Suppressor macrophage treated with lipopolysaccharide for 4 hours (primary cell): ENCODE data around the gene ATXN7L3.
A peak's percentile ranks its signal among the peaks of the same experiment; 100 is the strongest.
"Not testable (repeated sequence)": the region's sequence is repeated elsewhere in the genome, so short reads cannot be mapped to it uniquely, and the experiment has no call there.

Experiments
- DNase-seq: peaks from one replicate; pipeline ENCODE4 v3.0.0-alpha.2; 2020

The ATXN7L3 gene

DNA sequence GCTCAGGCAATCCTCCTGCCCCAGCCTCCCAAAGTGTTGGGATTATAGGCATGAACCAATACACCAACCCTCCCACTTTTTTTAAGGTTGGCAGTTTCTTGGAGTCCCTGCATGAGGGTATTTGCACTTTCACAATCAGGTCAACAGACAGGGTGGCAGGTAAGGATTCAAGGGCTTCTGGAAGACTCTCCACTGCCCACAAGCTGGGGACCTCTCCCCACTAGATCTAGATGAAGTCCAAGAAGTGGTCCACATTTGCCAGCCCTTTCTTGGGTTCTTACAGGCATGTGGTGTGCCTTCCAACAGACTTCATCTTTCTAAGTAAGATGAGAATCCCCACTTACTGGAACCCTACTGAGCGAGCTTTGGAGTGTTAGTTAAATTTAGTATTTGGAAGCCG lies 25.3 kb downstream of the ATXN7L3 start:
- no peak for DNase-seq

DNA sequence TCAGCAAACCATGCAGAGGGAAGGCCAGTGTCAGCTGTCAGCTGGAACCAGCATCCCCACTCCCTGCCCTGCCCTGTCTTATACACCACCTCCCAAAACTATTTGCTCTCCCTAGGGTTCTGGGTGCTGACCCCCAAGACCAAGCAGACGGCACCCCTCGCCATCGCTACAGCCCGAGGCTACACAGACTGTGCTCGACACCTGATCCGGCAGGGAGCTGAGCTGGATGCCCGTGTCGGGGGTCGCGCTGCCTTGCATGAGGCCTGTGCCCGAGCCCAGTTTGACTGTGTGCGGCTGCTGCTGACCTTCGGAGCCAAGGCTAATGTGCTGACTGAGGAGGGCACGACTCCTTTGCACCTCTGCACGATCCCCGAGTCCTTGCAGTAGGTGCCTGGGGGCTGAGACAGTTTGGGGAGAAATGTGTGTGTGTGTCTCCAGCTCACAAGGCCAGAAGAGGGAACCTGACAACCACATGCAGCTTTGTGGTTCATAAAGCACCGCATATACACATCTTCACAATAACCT lies 27.7 kb downstream of the ATXN7L3 start:
- no peak for DNase-seq

DNA sequence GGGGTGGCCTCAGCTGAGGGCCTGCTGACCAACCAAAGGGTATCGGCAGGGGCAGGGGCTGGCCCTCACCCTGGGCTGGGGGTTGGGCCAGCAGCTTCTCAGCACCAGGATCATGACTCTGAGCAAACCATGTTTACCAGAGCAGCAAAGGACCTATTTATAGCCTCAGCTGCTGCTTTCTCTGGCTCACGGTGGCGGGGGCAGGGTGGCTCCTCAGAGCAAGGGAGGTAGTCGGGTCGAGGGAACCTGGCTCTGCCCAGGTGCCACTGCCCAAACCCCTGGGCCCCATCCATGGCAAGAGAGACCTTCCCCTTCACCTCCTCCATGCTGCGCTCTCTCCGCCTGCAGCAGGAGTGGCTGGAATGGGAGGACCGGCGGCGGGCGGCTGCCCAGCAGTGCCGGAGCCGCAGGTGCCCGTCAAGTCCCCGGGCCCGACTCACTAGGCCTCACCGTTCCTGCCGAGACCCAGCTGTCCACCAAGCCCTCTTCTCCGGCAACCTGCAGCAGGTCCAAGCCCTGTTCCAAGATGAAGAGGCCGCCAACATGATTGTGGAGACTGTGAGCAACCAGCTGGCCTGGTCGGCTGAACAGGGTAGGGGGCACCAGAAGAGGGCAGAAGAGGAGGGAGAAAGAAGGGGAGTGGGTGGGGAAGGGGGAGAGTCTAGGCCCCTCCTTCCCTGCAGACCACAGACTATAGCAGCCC lies 29.0 kb downstream of the ATXN7L3 start, which contains the start of gene ASB16:
Gene ASB16 (plus strand): TSS at position 206 of the 703 bp plus-strand sequence. CDS start 86 bp downstream, at position 292.
- DNase-seq, result no peak

DNA sequence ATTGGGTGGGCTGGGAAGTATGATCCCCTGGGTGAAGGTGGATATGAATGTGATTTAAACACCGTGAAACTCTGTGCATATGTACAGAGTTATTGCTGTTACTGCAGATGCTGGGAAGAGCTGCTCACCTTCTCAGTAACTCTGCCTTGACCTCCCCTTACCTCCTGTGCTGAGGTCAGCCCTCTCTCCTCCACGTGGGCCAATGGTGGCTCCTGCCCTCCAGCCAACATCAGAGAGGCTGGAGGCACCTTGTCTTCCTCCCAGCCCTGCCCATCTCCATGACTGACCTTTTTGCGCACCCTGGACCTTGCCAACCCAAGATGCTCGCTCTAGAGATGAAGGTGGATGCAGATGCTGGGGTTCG lies 29.6 kb downstream of the ATXN7L3 start:
- no peak for DNase-seq

DNA sequence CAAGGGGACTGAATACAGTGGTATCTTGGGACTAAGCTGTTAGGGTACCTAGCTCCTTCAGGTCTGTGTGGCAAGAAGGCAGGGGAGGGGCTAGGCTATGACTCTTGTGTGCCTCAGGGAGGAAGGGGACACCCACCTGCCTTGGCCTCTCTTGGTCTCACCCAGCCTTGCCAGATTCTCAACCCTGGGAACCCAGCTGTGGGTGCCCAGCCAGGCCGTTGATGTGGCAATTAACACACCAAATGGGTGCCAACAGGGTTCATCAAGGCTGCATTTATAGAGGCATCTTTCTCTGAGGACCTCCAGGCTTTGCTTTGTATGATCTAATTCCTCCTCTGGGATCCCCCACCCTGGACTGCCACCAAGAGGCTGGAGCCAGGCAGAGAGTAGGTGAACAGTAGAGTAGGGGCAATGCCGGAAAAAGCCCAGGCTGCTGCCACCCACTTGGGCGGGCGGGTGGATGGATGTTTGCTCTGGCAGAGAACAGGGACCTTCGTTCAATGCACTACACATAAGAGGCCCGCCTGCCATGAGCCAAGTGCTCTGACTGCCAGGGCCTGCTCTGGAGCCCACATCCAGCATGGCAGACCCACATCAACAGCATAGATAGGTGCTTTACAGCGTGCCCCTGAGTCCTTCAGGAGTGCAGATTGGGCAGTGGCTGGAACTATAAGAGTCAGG lies 32.4 kb downstream of the ATXN7L3 start:
- no peak for DNase-seq

DNA sequence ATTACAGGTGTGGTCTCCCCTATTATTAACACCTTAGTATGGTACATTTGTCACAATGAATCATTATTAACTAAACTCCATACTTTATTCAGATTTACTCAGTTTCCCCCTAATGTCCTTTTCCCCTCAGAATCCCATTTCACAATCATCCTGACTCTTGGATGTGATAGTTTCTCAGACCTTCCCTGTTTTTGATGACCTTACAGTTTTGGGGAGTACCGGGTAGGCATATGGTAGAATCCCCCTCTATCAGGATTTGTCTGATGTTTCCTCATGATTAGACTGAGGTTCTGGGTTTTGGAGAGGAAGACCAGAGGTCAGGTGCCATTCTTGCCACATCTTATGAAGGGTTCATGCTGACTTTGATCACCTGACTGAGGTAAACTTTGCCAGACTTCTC lies 35.2 kb downstream of the ATXN7L3 start:
- DNase-seq, result no peak

DNA sequence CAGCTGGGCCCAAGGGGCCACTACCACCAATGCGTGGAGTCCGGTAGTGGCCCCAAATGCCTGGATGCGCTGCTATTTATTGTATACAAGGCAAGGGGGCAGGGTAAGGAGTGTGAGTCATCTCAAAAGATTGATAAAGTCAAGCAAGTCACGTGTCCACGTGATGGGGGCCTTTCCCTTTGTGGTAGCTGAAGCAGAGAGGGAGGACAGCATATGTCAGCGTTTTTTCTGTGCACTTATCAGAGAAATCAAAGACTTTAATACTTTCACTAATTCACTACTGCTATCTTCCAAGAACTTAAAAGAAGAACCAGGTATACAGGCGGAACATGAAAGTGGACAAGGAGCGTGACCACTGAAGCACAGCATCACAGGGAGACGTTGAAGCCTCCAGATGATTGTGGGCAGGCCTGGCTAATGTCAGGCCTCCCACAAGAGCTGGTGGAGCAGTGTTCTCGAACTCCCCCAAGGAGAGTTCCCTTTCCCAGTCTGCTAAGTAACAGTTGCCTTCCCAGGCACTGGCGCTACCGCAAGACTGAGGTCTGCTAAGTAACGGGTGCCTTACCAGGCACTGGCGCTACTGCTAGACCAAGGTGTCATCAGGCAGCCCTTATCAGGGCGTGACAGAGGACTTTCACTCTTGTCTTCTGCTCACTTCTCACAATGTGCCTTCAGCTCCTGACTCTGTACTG lies 40.0 kb downstream of the ATXN7L3 start:
- DNase-seq, result no peak

DNA sequence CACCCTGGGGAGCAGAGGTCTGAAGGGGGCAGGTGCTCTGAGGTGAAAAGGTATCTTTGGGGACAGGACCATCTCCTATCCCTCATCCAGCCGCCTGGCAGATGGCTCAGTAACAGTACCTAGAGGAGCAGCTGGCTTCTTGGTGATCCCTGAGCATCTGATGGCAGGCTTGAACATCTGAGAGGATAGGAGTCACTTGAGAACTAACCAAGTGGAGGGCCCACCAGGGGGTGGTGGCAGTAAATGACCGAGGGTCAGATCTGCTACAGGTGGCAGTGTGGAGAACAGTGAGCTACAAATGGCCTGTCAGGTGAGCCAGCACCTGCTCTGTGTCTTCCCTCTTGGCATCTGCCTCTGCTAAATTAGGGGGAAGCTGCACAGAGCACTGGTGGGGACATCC lies 44.2 kb downstream of the ATXN7L3 start:
- no peak for DNase-seq

DNA sequence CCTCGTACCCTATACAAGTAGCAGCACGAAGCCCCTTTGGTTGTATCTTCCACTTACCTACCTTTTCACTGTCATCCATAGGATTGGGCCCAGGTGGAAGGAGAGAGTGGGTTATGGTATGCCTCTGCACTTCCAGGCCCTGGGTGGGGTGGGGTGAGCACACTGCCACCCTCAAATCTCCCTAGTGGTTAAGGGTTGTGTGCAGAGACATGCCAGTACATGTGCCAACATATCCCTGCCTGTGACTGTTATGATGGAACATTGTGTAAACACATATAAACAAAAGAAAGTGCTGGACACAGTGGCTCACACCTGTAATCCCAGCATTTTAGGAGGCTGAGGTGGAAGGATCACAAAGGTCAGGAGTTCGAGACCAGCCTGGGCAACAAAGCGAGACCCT lies 46.8 kb downstream of the ATXN7L3 start:
- DNase-seq, result no peak

DNA sequence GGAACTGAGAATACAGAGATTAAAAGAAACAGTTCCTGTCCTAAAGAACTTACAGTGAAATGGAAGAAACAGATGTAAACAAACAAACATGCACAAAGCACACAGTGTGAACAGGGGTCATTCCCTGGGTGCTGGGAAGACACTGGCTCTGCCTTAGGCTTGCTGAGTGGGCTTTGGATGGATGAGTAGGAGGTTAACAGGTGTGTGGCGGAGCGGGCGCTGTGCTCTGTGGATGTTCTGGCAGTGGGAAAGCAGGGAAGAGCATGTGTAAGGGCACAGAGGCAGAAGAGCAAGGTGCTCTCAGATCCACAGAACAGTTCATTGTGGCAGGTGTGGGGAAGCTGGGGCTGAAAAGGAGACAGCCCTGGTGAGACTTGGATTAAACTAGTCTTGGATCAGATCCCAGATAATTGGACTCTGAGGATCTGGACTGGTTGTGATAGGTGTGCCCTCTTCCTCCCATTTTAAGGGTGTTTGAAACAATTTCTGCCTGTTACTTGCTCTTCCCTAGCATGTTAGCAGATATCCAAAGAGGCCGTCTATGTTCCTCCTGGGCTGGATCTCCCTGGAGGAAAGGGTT lies 49.8 kb downstream of the ATXN7L3 start:
- no peak for DNase-seq

DNA sequence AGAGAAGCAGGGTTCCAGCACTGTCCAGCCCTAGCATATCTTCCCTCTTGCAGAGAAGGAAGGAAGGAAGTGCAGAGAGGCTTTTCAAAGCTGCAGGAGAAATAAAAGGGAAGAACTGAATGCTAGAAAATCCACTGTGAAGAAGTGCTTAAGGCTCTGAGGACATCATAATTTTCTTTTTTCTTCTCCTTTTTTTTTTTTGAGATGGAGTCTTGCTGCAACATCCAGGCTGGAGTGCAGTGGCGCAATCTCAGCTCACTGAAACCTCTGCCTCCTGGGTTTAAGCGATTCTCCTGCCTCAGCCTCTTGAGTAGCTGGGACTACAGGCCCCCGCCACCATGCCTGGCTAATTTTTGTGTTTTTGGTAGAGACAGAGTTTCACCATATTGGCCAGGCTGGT lies 50.6 kb downstream of the ATXN7L3 start:
- DNase-seq, result not testable (repeated sequence)

DNA sequence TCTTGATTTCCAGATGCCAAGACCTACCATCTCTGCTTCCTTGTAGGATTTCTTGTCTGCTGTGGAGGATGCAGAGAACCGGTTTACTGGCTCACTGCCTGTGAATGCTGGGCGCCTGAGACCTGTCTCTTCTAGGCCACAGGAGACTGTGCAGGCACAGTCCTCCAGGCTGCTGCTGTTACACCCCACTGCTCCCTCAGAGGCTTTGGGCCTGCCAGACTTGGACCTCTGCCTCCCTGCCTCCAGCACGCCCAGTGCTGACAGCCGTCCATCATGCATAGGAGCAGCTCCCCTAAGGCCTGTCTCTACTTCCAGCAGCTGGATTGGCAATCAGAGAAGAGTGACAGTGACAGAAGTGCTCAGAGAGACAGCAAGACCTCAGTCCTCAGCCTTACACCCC lies 51.9 kb downstream of the ATXN7L3 start:
- DNase-seq, result no peak

DNA sequence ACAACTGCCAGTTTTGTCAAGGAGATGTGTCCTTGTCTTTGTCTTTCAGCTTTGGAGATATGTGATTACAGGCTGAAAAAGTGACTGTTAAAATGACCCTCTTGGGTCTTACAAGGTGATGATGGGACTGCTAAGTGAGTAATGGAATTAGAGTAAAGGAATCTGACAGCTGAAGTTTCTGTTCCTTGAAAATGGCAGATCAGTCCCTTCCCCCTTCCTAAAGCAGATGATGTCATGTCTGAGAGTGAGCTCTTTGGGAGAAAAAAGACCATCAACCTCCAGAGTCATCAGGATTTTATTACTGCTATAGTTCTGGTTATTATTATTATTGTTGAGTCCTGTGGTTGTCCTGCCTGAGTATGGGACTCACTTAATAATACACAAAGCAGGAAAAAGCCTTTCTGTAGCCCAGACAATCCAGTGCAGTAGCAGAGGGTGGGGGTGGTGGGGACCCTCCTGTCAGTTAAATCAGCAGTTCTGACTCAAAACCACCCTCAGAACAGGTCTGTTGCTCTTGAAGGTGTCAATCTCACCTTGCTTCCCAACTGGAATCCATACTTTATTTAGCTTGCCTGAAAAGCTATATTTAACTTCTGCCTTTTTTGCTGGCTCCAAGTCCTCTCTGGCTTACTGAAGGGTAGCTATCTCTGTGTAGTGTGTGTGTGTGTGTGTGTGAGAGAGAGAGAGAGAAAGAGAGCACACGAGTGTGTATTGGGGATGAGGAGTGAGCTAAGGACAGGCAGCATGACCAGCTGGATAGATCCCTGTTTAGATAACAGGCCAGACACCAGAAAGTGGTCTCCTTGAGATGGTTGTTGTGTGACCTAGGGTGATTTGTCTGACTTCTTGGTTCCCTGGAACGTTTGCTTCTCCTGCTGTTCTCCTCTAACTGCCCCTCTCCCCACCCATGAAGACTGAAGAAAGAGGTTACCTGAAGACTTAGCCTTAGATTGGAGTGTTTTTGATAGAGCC lies 53.0 kb downstream of the ATXN7L3 start:
- DNase-seq, result peak; percentile 80

DNA sequence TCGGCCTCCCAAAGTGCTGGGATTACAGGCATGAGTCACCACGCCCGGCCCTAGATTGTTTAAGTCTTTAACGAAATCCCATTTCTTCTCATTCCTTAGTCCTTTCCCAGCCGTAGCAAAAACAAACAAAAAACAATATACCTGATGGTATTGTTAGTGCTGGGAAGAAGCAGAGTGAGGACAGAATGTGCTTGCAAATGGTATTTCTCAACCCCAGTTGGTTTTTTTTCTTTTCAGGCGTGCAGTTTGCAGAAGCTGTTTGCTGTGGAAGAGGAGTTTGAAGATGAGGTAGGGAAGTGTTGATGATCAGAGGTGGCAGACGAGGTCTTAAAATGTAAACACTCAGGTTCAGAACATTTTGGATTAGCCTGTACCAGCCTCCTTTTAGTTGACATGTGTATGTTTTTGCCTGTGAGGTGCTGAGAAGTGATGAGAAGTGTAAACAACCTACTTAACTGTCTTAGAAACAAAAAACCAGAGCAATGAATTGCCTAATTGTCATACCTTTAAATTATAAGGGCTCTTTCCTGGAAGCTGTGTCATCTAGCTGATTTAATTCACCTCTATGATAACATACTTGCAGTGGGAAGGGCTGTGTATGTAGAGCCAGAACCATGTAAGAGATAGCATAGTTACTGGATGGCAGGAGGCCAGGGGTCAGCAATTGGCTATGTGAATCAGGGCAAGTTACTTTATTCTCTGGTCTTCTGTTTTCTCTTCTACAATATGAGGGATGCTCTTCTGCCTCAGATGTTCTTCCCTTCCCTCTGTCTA lies 54.5 kb downstream of the ATXN7L3 start:
- DNase-seq, result no peak

DNA sequence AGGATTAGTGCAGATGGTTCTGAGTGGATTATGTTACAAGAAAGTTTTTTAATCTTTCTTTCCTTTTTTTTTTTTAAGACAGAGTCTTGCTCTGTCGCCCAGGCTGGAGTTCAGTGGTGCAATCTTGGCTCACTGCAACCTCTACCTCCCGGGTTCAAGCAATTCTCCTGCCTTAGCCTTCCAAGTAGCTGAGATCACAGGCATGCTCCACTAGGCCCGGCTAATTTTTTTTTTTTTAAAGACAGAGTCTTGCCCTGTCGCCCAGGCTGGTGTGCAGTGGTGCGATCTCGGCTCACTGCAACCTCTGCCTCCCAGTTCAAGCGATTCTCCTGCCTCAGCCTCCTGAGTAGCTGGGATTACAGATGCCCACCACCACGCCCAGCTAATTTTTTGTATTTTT lies 55.8 kb downstream of the ATXN7L3 start:
- not testable (repeated sequence) for DNase-seq
